Lower leg skin (tissue), 3 donors: Measurements from ENCODE around the gene ZNF614.

Experiments
- POLR2A ChIP-seq, 2 donors: fragments of 450-650 bp; IDR thresholded peaks; one replicate each; pipeline ENCODE4 v1.6.1; 2016 to 2017; ENCODE audit warnings: antibody characterized with exemption in 2 of 2, mild to moderate bottlenecking in 1 of 2, moderate library complexity in 1 of 2
- TF ChIP-seq, protein P1 (sequence below), 3 donors: fragments of 450-650 bp; IDR thresholded peaks; one replicate each; pipeline ENCODE4 v1.5.1; 2016; ENCODE audit warnings: antibody characterized with exemption in 3 of 3, mild to moderate bottlenecking in 3 of 3, moderate library complexity in 2 of 3

DNA sequence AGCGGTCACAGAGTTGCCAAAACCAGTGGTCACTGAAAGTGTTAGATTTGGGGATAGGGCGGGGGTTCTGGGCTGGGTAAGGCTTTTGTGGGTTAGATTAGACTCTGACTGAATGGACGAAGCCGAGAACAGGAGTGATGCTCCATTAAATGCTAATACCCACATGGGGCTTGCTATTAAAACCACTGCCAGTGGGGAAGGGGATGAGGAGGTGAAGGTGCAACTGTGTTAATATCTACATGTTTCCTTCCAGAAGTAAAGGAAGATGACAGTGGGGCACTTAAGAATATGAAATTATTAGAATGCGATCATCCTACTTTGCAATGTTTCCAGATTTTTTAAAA lies 573 bp upstream of the ZNF614 start:
- TF ChIP-seq, protein P1, sequence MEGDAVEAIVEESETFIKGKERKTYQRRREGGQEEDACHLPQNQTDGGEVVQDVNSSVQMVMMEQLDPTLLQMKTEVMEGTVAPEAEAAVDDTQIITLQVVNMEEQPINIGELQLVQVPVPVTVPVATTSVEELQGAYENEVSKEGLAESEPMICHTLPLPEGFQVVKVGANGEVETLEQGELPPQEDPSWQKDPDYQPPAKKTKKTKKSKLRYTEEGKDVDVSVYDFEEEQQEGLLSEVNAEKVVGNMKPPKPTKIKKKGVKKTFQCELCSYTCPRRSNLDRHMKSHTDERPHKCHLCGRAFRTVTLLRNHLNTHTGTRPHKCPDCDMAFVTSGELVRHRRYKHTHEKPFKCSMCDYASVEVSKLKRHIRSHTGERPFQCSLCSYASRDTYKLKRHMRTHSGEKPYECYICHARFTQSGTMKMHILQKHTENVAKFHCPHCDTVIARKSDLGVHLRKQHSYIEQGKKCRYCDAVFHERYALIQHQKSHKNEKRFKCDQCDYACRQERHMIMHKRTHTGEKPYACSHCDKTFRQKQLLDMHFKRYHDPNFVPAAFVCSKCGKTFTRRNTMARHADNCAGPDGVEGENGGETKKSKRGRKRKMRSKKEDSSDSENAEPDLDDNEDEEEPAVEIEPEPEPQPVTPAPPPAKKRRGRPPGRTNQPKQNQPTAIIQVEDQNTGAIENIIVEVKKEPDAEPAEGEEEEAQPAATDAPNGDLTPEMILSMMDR (IDR thresholded peaks at IDR 0.05): no peak
- TF ChIP-seq POLR2A (IDR thresholded peaks at IDR 0.05): no peak
